Stimulated activated effector memory CD8-positive, alpha-beta T cell treated with anti-CD3 and anti-CD28 coated beads, Interleukin-12 subunit alpha, Interleukin-12 subunit beta, amount 100 ng/mL, for 72 hours (primary cell): Measurements from ENCODE around the gene SRSF3.

ENCODE experiments used
- ATAC-seq: fragments of 150-1000 bp; cut with Tn5 transposase; 2 replicates; pipeline ENCODE4 v1.10.0; 2021
- DNase-seq, 2 donors: peaks; one replicate each; pipeline ENCODE4 v3.0.0; 2021 to 2022; ENCODE audit warnings: low spot score in 2 of 2
- H3K27ac Mint-ChIP-seq: one replicate; pipeline ENCODE4 v1.8.0; 2022; ENCODE audit warnings: mild to moderate bottlenecking, mixed read lengths
- H3K36me3 Mint-ChIP-seq: one replicate; pipeline ENCODE4 v1.8.0; 2022; ENCODE audit warnings: mild to moderate bottlenecking, mixed read lengths
- H3K4me1 Mint-ChIP-seq: one replicate; pipeline ENCODE4 v1.8.0; 2022; ENCODE audit warnings: mixed read lengths
- H3K4me3 Mint-ChIP-seq: one replicate; pipeline ENCODE4 v1.8.0; 2022; ENCODE audit warnings: mild to moderate bottlenecking, mixed read lengths
- H3K9me3 Mint-ChIP-seq: one replicate; pipeline ENCODE4 v1.8.0; 2022; ENCODE audit warnings: mixed read lengths

Gene SRSF3

GRCh38 chr6:36621371-36621855, 27.3 kb downstream of the SRSF3 start:
- Mint-ChIP-seq H3K9me3 (no peaks in the 10 kb centered on the region), H3K4me3 (no peak overlapping the region), H3K36me3 (peaks cover 18% of the 10 kb centered on the region), H3K4me1 (peaks cover 25% of the 10 kb centered on the region), H3K27ac (no peak overlapping the region)
- ATAC-seq (no peak), DNase-seq (no peak)

DNA sequence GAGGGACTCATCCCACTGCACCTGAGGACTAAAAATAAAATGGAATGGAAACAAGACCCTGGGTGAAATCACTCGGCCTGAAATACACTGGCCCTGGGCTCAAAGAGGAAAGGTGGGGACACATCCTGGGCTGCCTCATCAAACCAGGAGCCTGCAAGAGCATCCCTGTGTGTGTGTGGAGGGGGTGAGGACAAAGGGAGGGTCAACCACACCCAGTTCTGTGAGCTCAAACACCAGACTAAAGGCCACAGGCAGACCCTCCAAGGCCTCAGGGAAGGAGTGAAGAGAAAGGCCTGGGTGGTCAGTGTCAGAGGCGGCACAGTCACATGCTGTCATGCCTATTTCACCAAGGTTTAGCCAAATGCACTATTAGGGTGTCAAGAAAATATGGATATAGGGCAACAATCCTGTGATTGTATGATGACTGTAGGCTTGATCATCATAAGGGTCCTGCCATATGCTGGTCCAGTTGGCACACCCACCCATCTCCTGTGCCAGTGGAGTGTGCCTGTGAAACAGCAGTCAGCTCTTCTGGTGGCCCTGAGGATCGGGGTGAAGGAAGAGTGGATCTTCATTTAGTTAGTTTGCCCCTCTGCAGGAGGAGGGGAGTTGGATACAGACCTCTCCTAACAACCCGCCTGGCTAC, 28.9 kb downstream of the SRSF3 start:
- DNase-seq (no peak), ATAC-seq (peak; percentile 35)
- Mint-ChIP-seq H3K36me3 (peaks cover 17% of the 10 kb centered on the region), H3K27ac (peak overlapping the region; percentile 68), H3K4me1 (peaks cover 25% of the 10 kb centered on the region), H3K4me3 (no peak overlapping the region), H3K9me3 (no peaks in the 10 kb centered on the region)

GRCh38 chr6:36623547-36624459, 29.6 kb downstream of the SRSF3 start:
- Mint-ChIP-seq H3K9me3 (no peaks in the 10 kb centered on the region), H3K36me3 (peaks cover 9% of the 10 kb centered on the region), H3K4me1 (peaks cover 25% of the 10 kb centered on the region), H3K27ac (peak overlapping the region; percentile 68), H3K4me3 (no peak overlapping the region)
- peak; percentile 73 to 88 for DNase-seq
- ATAC-seq = peak; percentile 78

- DNase-seq = no peak
- Mint-ChIP-seq H3K4me3 (no peak overlapping the region), H3K27ac (peak overlapping the region; percentile 30), H3K9me3 (no peaks in the 10 kb centered on the region), H3K4me1 (peaks cover 25% of the 10 kb centered on the region), H3K36me3 (peaks cover 4% of the 10 kb centered on the region)
- ATAC-seq = no peak
Observed at GRCh38 chr6:36624461-36625157, 30.4 kb downstream of the SRSF3 start.

DNA sequence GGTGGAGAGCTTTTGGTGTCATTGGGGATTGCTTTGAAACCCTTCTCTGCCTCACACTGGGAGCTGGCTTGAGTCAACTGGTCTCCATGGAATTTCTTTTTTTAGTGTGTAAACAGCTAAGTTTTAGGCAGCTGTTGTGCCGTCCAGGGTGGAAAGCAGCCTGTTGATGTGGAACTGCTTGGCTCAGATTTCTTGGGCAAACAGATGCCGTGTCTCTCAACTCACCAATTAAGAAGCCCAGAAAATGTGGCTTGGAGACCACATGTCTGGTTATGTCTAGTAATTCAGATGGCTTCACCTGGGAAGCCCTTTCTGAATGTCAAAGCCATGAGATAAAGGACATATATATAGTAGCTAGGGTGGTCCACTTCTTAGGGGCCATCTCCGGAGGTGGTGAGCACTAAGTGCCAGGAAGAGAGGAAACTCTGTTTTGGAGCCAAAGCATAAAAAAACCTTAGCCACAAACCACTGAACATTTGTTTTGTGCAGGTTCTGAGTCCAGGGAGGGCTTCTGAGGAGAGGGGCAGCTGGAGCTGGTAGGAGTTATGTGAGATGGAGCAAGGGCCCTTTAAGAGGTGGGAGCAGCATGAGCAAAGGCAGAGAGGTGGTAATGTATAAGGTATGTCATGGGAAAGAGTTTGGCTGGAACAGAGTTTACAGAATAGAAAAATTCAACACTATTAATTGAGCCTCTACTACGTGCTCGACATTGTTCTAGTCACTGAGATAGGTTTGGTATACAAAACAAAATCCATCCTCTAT, 31.2 kb downstream of the SRSF3 start:
- Mint-ChIP-seq H3K4me1 (peaks cover 25% of the 10 kb centered on the region), H3K27ac (peak overlapping the region; percentile 30), H3K9me3 (no peaks in the 10 kb centered on the region), H3K36me3 (no peaks in the 10 kb centered on the region), H3K4me3 (no peak overlapping the region)
- ATAC-seq (no peak), DNase-seq (no peak)

DNA sequence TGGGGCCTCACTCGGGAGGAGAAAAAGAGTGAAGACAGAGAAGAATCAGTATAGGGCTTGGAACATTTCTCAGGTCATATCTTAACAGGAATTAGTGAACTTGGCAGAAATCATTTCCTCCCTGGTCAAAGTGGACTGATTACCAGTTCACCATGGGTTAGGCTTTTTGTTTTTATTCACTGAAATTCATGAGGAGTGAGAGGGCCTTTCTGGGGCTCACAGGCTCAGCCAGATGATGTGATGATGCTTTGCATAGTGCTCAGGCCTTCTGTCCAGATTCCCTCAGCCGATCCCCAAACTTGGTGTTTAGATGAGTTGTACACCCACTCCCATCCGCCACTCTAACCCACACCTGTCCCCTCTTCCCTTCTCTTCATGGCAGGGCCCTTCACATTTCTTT, 32.5 kb downstream of the SRSF3 start:
- DNase-seq (no peak), ATAC-seq (no peak)
- H3K4me3 Mint-ChIP-seq = no peak overlapping the region
- H3K27ac Mint-ChIP-seq = no peak overlapping the region
- no peaks in the 10 kb centered on the region for H3K9me3 Mint-ChIP-seq
- peaks cover 25% of the 10 kb centered on the region for H3K4me1 Mint-ChIP-seq
- H3K36me3 Mint-ChIP-seq = no peaks in the 10 kb centered on the region

DNA sequence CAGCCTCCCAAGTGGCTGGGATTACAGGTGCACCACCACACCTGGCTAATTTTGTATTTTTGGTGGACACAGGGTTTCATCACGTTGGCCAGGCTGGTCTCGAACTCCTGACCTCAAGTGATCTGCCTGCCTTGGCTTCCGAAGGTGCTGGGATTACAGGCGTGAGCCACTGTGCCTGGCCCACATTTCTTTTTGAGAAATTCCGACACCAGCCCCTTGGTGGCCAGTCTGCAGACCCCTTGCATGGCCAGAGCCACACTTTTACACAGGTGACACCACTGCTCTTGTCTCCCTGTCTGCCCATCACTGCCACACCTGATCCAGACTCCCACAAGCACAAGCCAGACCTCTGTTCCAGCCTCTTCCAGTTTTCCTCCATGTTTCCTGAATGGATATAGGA, 33.0 kb downstream of the SRSF3 start:
- H3K4me1 Mint-ChIP-seq = peaks cover 25% of the 10 kb centered on the region
- ATAC-seq (no peak), DNase-seq (no peak)
- H3K27ac Mint-ChIP-seq = peak overlapping the region; percentile 73
- no peak overlapping the region for H3K4me3 Mint-ChIP-seq
- H3K36me3 Mint-ChIP-seq = no peaks in the 10 kb centered on the region
- no peaks in the 10 kb centered on the region for H3K9me3 Mint-ChIP-seq

- no peak for DNase-seq
- peak overlapping the region; percentile 73 for H3K27ac Mint-ChIP-seq
- no peak overlapping the region for H3K4me3 Mint-ChIP-seq
- H3K9me3 Mint-ChIP-seq = no peaks in the 10 kb centered on the region
- ATAC-seq = no peak
- no peaks in the 10 kb centered on the region for H3K36me3 Mint-ChIP-seq
- peaks cover 19% of the 10 kb centered on the region for H3K4me1 Mint-ChIP-seq
Observed at GRCh38 chr6:36627801-36628246, 33.7 kb downstream of the SRSF3 start.

DNA sequence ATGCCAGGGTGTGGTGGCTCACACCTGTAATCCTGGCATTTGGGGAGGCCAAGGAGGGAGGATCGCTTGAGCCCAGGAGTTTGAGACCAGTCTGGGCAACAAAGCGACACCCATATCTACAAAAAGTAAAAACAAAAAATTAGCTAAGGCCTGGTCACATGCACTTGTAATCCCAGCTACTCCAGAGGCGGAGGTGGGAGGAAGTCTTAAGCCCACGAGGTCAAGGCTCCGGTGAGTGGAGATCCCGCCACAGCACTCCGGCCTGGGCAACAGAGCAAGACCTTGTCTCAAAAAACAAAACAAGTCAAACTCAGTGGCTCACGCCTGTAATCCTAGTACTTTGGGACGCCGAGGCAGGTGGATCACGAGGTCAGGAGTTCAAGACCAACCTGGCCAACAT, 35.6 kb downstream of the SRSF3 start:
- H3K36me3 Mint-ChIP-seq = no peaks in the 10 kb centered on the region
- DNase-seq = no peak
- H3K4me3 Mint-ChIP-seq = no peak overlapping the region
- no peak overlapping the region for H3K27ac Mint-ChIP-seq
- H3K4me1 Mint-ChIP-seq = peaks cover 6% of the 10 kb centered on the region
- no peaks in the 10 kb centered on the region for H3K9me3 Mint-ChIP-seq
- no peak for ATAC-seq

DNA sequence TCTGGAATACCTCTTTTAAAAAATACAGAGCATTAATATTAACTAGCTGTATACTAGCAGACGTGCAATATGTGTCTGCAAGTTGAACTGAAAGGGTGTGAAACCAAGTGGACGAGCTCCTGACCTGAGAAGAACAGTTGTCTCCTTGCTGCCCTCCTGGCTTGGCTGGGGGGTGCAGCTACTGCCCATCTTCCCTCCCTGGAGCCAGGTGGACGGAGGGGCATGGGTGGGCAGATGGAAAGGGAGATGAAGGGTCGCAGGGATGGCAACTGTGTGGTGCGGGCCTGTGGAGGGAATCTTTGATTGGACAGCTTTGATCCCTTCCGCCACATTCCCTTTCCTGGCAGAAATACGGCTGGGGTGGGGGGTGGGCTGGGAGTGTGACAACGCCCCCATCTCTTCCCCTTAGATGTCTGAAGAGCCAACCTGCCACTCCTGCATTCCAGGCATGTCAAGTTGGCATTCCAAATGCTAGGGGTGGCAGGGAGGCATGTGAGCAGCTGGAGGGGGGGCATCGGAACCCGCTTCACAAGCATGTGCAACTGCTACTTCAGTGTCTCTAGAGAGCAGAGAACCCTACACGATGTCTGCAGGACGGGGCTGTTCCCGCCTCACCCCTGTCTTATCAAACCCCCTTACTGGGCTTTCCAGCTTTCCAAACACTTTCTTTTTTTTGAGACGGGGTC, 37.3 kb downstream of the SRSF3 start:
- H3K9me3 Mint-ChIP-seq = no peaks in the 10 kb centered on the region
- no peaks in the 10 kb centered on the region for H3K36me3 Mint-ChIP-seq
- no peak overlapping the region for H3K4me3 Mint-ChIP-seq
- DNase-seq (no peak), ATAC-seq (no peak)
- no peak overlapping the region for H3K27ac Mint-ChIP-seq
- no peaks in the 10 kb centered on the region for H3K4me1 Mint-ChIP-seq

DNA sequence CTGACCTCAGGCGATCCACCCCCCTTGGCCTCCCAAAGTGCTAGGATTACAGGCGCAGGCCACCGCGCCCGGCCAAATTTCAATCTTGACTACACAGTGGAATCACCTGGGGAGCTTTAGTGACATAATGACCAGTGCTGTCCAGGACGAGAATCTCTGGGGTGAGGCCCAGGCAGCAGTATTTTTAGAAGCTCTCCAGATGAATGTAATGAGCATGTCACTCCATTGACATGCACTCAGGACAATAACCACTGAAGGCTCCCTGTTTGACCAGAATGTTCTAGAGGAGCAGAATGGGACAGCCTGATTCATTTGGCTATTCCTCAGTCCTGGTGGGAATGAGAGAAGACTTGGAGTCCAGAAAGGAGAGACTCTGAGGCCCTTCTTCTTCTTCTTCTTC, 39.2 kb downstream of the SRSF3 start:
- Mint-ChIP-seq H3K36me3 (no peaks in the 10 kb centered on the region), H3K4me1 (no peaks in the 10 kb centered on the region), H3K9me3 (no peaks in the 10 kb centered on the region), H3K27ac (no peak overlapping the region), H3K4me3 (no peak overlapping the region)
- no peak for DNase-seq
- ATAC-seq = no peak

GRCh38 chr6:36633915-36634314, 39.8 kb downstream of the SRSF3 start:
- Mint-ChIP-seq H3K9me3 (no peaks in the 10 kb centered on the region), H3K4me3 (no peak overlapping the region), H3K36me3 (no peaks in the 10 kb centered on the region), H3K4me1 (no peaks in the 10 kb centered on the region), H3K27ac (no peak overlapping the region)
- DNase-seq (no peak), ATAC-seq (no peak)

DNA sequence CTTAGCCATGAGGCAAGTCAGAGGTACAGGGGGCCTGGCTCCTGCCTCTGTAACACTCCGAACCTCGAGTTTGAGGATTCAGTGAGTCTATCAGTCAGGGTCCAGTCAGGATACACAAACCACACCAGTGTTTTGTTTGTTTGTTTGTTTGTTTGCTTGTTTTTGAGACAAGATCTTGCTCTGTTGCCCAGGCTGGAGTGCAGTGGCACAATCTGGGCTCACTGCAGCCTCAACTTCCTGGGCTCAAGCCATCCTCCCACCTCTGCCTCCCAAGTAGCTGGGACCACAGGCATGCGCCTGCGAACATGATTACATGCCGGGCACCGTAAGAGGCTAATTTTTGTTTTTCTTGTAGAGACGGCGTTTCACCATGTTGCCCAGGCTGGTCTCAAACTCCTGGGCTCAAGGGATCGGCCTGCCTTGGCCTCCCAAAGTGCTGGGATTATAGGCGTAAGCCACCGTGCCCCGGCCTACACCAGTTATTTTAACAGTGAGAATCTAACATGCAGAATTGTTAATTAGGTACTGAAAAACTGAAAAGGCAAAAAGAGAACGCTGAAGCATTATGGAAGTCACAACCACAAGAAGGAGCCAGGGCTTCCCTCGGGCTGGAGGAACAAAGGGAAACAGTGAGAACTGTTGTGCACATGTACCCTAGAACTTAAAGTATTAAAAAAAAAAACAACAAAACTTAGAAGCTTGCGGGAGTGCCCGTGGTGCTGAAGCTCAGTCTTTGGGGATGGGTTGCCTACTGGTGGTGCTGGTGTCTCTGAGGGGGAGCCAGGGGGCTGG, 40.4 kb downstream of the SRSF3 start:
- DNase-seq (no peak), ATAC-seq (no peak)
- Mint-ChIP-seq H3K27ac (no peak overlapping the region), H3K36me3 (no peaks in the 10 kb centered on the region), H3K4me3 (no peak overlapping the region), H3K4me1 (no peaks in the 10 kb centered on the region), H3K9me3 (no peaks in the 10 kb centered on the region)

GRCh38 chr6:36636283-36636682, 42.1 kb downstream of the SRSF3 start:
- DNase-seq (no peak), ATAC-seq (no peak)
- H3K4me1 Mint-ChIP-seq = no peaks in the 10 kb centered on the region
- no peaks in the 10 kb centered on the region for H3K9me3 Mint-ChIP-seq
- H3K27ac Mint-ChIP-seq = no peak overlapping the region
- H3K36me3 Mint-ChIP-seq = no peaks in the 10 kb centered on the region
- no peak overlapping the region for H3K4me3 Mint-ChIP-seq
